Iris pigment epithelial cell (primary cell): ENCODE data around the gene COL4A1.

Experiments used
- DNase-seq: peaks from one replicate; pipeline ENCODE4 v3.0.0-alpha.2; 2011; ENCODE audit warnings: low read depth

The COL4A1 gene

DNA sequence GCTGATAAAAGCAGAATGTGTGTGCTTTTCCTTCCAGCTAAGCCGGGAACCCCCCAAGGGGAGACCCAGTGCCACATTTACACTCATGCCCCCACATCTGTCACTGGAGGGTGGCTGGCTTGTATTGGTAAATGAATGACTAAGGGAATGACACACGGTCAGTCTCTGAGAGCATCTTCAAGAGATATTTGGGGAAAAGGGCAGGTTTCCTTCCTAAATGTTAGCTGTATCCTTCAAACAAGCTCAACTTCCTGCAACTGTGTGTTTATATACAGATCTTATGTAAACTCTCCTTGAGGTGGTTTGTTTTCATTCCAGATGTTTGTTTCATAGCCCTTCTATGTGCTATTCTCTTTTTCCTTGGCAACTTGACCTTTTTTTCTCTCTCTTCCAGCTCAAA is 192.6 kb downstream of the COL4A1 start:
- peak; percentile 24 for DNase-seq

GRCh38 chr13:110113284-110113764 is 193.6 kb downstream of the COL4A1 start:
- DNase-seq: peak; percentile 85

DNA sequence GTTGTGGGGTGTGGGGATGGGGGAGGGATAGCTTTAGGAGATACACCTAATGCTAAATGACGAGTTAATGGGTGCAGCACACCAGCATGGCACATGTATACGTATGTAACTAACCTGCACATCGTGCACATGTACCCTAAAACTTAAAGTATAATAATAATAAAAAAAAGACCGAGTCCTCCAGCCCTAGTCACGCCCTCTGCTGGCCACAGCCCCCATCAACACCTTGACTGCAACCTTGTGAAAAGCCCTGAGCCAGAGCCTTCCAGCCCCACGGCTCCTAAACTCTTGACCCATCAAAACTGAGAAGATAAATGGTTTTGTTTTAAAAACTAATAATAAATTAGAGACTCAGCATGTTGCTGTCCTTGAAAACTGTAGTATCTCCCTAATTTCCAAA is 194.6 kb downstream of the COL4A1 start:
- DNase-seq: peak; percentile 36

DNA sequence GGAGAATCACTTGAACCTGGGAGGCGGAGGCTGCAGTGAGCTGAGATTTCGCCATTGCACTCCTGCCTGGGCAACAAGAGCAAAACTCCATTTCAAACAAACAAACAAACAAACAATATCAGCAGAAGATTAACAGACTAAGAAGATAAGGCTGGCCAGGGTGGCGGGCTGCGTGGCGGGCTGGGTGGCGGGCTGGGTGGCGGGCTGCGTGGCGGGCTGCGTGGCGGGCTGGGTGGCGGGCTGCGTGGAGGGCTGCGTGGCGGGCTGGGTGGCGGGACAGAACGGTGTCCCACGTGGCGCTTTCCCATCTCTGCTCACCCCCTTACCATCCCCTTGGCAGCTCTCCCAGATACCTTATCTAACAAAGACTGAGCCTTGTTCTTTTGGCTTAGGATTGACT is 196.2 kb downstream of the COL4A1 start:
- DNase-seq: no peak

GRCh38 chr13:110109910-110110309 is 197.0 kb downstream of the COL4A1 start:
- DNase-seq: peak; percentile 94

- DNase-seq: no peak
These were observed 197.7 kb downstream of the COL4A1 start for GRCh38 chr13:110109140-110109783.

DNA sequence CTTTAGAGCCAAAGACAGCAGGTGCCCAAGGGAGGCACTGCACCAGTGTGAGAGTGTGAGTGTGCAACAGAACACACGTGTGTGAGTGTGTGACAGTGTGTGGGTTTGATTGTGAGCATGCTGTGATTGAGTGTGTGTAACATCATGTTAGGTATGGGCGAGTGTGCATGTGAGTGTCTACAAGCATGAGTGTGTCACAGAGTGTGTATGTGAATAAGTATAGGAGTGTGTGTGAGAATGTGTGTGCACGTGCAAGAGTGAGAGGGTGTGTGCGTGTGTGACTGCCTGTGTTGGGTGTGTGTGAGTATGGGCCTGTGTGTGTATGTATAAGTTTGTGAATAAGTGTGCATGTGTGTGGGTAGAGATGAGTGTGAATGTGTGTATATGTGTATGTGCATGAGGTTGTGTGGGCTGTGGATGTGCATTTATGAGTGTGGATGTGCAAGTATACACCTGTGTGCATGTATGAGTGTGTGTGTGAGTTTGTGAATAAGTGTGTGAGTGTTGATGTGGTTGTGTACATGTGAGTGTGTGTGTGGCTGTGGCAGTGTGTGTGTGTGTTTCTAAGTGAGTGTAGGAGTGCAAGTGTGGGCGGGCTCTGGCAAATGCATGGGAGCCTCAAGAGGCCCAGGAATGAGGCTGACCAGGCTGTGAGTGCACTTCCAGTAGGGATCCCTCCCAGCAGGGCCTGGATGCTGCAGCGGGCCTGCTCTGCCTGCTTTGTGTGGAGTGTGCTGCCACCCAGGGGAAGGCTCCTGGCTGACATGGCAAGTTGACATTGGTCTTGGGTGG is 198.4 kb downstream of the COL4A1 start:
- DNase-seq: peak; percentile 92

DNA sequence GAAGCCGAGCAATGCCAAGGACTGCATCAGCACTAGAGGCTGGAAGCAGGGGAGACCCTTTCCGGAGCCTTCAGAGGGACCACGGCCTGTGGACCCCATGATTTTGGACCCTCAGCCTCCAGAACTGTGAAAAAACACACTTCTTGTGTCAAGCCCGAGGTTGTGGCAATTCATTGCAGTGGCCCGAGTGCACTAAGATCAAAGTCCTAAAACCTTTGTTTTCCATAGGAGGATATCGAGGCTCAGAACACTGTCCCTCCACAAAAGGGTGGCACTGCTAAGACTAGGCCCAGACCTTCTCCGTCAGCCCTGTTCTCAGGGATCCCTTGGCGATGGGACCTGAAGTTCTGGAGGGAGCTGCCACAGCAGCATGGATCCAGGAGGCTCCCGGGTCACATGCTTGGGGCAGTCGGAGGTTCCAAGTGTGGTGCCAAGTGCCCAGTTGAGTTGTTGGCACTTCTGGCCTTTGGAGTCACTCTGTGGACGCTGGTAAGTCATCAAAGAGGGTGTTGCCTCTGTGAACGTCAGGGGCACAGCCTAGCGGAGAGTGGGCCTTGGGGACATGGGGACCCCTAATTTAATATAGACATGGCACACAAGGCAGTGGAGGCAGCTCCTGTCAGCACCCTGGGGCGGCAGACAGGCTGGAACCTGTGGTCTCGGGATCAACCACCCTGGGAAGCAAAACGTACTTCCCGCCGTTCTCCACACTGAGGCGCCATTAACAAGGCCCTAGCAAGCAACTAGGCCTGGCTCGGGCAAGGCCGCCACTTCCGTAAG is 199.2 kb downstream of the COL4A1 start:
- no peak for DNase-seq

DNA sequence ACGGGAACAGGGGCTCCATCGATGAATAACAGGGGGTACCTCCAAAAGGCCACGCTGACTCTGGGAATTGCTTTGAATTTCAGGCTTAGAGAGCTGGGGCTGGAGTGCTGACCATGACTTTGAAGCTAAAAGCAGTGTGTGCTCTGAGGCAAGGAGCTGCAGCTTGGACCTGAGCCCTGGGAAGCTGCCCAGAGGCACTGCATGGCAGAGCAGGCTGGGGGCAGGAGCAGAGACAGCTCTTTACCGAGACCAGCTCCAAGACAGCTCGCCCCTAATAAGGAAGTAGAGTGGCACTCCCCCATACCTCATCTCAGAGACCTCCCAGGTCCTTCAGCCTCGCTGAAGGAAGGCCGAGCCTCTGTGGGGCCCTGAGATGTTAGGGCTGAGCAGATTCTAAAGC is 200.2 kb downstream of the COL4A1 start:
- no peak for DNase-seq

- DNase-seq: no peak
These were observed 201.8 kb downstream of the COL4A1 start for GRCh38 chr13:110105136-110105535.

GRCh38 chr13:110103534-110103933 is 203.4 kb downstream of the COL4A1 start:
- no peak for DNase-seq

DNA sequence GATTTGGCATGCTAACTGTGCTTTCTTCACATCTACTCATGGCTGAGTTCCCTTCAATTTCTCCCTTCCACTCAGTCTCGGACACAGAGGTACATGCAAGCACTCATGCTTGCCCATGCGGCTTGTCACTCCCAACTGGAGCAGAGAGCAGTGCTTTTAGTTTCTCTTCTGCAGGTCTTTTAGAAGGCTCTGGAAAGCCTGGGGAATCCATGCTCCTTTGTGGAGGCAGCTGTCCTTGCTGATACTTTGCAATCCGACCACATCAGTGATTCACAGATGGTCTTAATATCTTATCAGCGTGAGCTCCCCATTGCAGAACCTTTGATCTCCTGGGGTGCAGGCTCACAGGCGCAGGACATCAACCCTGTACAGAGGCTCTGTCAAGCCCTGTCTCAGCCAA is 203.9 kb downstream of the COL4A1 start:
- peak; percentile 57 for DNase-seq

DNA sequence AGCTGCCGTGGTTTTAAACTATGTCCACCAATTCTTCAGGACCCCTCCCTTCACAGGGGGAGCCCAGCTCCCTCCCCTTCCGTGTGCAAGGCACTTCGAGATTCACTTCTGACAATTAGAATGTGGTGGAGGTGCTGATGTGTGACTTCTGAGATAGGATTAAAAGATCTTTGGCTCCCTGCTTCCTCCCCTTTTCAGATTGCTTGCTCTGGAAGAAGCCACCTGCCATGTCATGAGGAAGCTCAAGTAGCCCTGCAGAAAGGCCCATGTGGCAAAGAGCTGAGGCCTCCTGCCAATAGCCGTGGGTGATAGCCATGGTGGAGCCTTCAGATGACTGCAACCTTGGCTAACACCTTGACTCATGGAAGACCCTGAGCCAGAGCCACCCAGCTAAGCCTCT is 204.9 kb downstream of the COL4A1 start:
- no peak for DNase-seq

DNA sequence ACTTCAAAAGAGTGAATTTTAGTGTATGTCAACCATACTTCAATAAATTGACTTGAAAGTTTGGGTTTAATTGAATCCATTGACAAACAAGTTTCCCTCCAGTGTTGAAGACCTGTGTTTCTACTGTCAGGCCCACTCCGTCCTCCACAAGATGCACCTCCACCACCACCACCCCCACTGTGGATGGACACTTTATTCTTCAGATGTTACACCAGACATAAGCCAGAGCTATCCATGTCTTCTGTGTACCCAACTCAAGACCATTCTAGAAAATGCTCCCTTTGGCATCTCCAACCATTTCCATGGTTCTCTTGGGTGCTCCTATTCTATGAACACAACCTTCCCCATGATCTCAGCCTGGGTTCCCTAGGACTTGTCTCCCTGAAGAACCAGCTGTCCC is 207.0 kb downstream of the COL4A1 start:
- no peak for DNase-seq
